ENCODE measurements around the gene PARN. TPM values are rescaled to one million over a fixed set of nuclear protein-coding genes. Genes with fewer than 3 reads are reported as not detected.
"Not testable (repeated sequence)": the region's sequence is repeated elsewhere in the genome, so short reads cannot be mapped to it uniquely, and the experiment has no call there.

PARN gene
- total and polyA plus RNA-seq, 2 donors: 20.4 to 24.8 TPM

DNA sequence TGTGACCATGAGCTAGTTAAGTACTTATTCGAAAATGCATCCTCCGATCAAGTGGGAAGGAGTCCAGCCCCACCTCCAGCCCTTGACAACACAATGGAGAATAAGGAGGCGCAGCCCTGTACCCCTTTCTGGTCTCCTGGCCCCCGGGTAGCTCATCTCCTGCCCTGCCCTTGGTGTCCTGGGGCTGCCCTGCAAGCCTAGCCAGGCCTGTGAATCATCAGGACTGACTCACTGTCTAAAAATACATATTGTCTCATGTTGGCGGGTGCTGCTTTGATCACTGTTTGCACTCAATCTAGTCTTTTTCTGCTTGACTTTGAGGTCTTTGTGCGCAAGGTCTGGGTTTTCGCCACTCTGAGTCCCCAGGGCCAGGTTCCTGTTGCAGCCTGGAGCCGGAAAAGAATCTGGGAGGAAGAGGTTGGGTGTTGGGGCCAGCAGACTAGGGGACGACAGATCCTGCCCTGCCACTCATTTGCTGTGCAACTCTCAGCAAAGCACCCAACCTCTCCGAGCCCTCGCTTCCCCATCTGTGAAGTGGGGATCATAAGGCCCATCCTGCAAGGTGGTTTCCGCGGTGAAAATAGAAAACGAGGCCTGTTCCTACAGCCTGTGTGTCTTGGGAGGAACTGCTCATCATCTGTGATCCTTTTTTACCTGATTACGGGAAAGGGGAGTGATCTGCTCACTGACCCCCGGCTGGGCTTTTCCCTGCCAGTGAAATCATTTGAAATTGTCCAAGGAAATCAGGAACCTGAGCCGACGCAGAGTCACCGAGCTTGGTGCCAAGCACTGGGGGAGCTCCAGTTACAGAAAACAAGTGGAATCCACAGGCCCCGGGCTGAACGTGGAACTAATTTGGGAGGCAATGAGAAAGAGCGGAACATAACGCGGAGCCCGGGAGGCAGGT lies 230.4 kb downstream of the PARN start:
- Histone ChIP-seq H3K27ac (ENCODE audit: low read depth in 1 of 2, low read length in 1 of 2) (peak overlapping the region; percentile 58 to 74), H3K36me3 (ENCODE audit: control insufficient read depth in 2 of 2, insufficient read depth in 2 of 2, low read length in 1 of 2) (no peaks in the 10 kb centered on the region), H3K4me3 (ENCODE audit: low read length in 2 of 2) (no peak overlapping the region), H3K4me1 (ENCODE audit: control insufficient read depth in 2 of 2, insufficient read depth in 2 of 2, low read length in 2 of 2) (peaks cover 0 to 8% of the 10 kb centered on the region in 2 donors), H3K9me3 (ENCODE audit: control insufficient read depth in 2 of 2, insufficient read depth in 1 of 2, low read length in 1 of 2) (no peaks in the 10 kb centered on the region), H3K27me3 (ENCODE audit: control insufficient read depth in 2 of 2, insufficient read depth in 1 of 2, low read length in 1 of 2) (no peaks in the 10 kb centered on the region)
- WGBS: 90% methylated on average over 25 of the region's 25 CpGs
- peak in 1 of 9 donors; percentile 20 for DNase-seq (ENCODE audit: low read depth in 6 of 9, low spot score in 9 of 9)

DNA sequence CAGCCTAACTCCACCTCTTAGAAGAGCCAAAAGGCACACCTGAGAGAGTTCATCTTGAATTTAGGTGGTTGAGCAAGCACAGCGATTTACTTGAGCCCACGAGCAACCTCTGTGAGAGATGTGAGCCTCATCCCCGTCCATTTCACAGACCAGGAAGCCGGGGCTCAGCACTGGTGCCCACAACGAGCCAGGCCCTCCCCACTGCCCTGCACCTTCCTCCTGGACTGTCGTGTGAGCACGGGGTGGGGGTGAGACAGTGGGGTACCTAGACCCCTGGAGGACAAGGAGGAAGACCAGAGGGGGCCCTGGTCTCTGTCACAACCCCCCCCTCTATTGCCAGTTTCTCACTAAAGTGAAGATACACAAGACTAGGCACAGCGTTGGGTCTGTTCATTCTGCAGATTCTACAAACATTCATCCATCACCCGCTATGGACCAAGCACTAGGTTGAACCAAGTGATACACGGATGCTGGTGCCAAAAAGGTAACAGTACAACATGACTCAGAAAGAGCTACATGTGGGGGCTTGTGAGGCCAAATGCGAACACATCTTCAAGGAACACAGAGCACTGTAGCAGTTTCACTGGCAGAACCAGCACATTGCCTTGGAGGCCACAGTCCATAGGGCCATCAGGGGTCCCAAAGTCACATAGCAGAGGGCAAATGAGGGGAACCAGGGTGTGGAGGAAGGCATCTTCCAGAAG lies 231.9 kb downstream of the PARN start:
- no peak for DNase-seq (ENCODE audit: low read depth in 6 of 9, low spot score in 9 of 9)
- WGBS: 88% methylated on average over 11 of the region's 11 CpGs
- H3K27me3 ChIP-seq (ENCODE audit: control insufficient read depth in 2 of 2, insufficient read depth in 1 of 2, low read length in 1 of 2): no peaks in the 10 kb centered on the region
- H3K4me1 ChIP-seq (ENCODE audit: control insufficient read depth in 2 of 2, insufficient read depth in 2 of 2, low read length in 2 of 2): peaks cover 0 to 8% of the 10 kb centered on the region in 2 donors
- no peak overlapping the region for H3K27ac ChIP-seq (ENCODE audit: low read depth in 1 of 2, low read length in 1 of 2)
- no peaks in the 10 kb centered on the region for H3K9me3 ChIP-seq (ENCODE audit: control insufficient read depth in 2 of 2, insufficient read depth in 1 of 2, low read length in 1 of 2)
- H3K36me3 ChIP-seq (ENCODE audit: control insufficient read depth in 2 of 2, insufficient read depth in 2 of 2, low read length in 1 of 2): no peaks in the 10 kb centered on the region
- no peak overlapping the region for H3K4me3 ChIP-seq (ENCODE audit: low read length in 2 of 2)

- 91% methylated on average over 10 of the region's 10 CpGs for WGBS
- DNase-seq (ENCODE audit: low read depth in 6 of 9, low spot score in 9 of 9); H3K4me1 ChIP-seq (ENCODE audit: control insufficient read depth in 2 of 2, insufficient read depth in 2 of 2, low read length in 2 of 2); H3K4me3 ChIP-seq (ENCODE audit: low read length in 2 of 2); H3K27me3 ChIP-seq (ENCODE audit: control insufficient read depth in 2 of 2, insufficient read depth in 1 of 2, low read length in 1 of 2); H3K9me3 ChIP-seq (ENCODE audit: control insufficient read depth in 2 of 2, insufficient read depth in 1 of 2, low read length in 1 of 2); H3K36me3 ChIP-seq (ENCODE audit: control insufficient read depth in 2 of 2, insufficient read depth in 2 of 2, low read length in 1 of 2); H3K27ac ChIP-seq (ENCODE audit: low read depth in 1 of 2, low read length in 1 of 2): not testable (repeated sequence)
These were observed 234.3 kb downstream of the PARN start for GRCh38 chr16:14395710-14396304.

- DNase-seq (ENCODE audit: low read depth in 6 of 9, low spot score in 9 of 9): no peak
- Histone ChIP-seq H3K27me3 (ENCODE audit: control insufficient read depth in 2 of 2, insufficient read depth in 1 of 2, low read length in 1 of 2) (no peaks in the 10 kb centered on the region), H3K4me1 (ENCODE audit: control insufficient read depth in 2 of 2, insufficient read depth in 2 of 2, low read length in 2 of 2) (peaks cover 0 to 8% of the 10 kb centered on the region in 2 donors), H3K27ac (ENCODE audit: low read depth in 1 of 2, low read length in 1 of 2) (no peak overlapping the region), H3K4me3 (ENCODE audit: low read length in 2 of 2) (no peak overlapping the region), H3K36me3 (ENCODE audit: control insufficient read depth in 2 of 2, insufficient read depth in 2 of 2, low read length in 1 of 2) (no peaks in the 10 kb centered on the region), H3K9me3 (ENCODE audit: control insufficient read depth in 2 of 2, insufficient read depth in 1 of 2, low read length in 1 of 2) (no peaks in the 10 kb centered on the region)
- WGBS: 95% methylated on average over 3 of the region's 3 CpGs
These were observed 235.2 kb downstream of the PARN start for GRCh38 chr16:14394834-14395233.

GRCh38 chr16:14392960-14393359 lies 237.1 kb downstream of the PARN start:
- Histone ChIP-seq H3K36me3 (ENCODE audit: control insufficient read depth in 2 of 2, insufficient read depth in 2 of 2, low read length in 1 of 2) (no peaks in the 10 kb centered on the region), H3K27ac (ENCODE audit: low read depth in 1 of 2, low read length in 1 of 2) (no peak overlapping the region), H3K9me3 (ENCODE audit: control insufficient read depth in 2 of 2, insufficient read depth in 1 of 2, low read length in 1 of 2) (no peaks in the 10 kb centered on the region), H3K27me3 (ENCODE audit: control insufficient read depth in 2 of 2, insufficient read depth in 1 of 2, low read length in 1 of 2) (no peaks in the 10 kb centered on the region), H3K4me3 (ENCODE audit: low read length in 2 of 2) (no peak overlapping the region), H3K4me1 (ENCODE audit: control insufficient read depth in 2 of 2, insufficient read depth in 2 of 2, low read length in 2 of 2) (no peaks in the 10 kb centered on the region)
- DNase-seq (ENCODE audit: low read depth in 6 of 9, low spot score in 9 of 9): peak in 1 of 9 donors; percentile 19
- 86% methylated on average over 6 of the region's 6 CpGs for WGBS

DNA sequence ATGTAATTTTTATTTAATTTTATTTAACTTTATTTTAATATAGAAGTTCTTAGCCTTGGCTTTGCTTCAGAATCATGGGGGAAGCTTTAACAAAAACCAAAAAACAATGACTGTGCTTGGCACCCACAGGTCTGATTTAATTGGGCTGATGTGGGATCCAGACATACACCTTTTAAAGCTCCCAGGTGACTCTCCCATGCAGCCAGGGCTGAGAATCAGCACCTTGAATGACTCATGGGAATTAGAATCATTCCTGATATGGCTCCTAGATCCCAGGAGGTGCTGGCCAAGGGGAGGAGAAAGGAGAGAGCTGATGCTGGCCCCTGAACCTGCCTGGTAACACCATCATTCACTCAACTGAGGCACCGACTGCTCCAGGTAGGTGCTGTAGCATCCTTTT lies 240.7 kb downstream of the PARN start:
- Histone ChIP-seq H3K27me3 (ENCODE audit: control insufficient read depth in 2 of 2, insufficient read depth in 1 of 2, low read length in 1 of 2) (no peaks in the 10 kb centered on the region), H3K4me3 (ENCODE audit: low read length in 2 of 2) (no peak overlapping the region), H3K9me3 (ENCODE audit: control insufficient read depth in 2 of 2, insufficient read depth in 1 of 2, low read length in 1 of 2) (no peaks in the 10 kb centered on the region), H3K27ac (ENCODE audit: low read depth in 1 of 2, low read length in 1 of 2) (no peak overlapping the region), H3K4me1 (ENCODE audit: control insufficient read depth in 2 of 2, insufficient read depth in 2 of 2, low read length in 2 of 2) (no peaks in the 10 kb centered on the region), H3K36me3 (ENCODE audit: control insufficient read depth in 2 of 2, insufficient read depth in 2 of 2, low read length in 1 of 2) (no peaks in the 10 kb centered on the region)
- DNase-seq (ENCODE audit: low read depth in 6 of 9, low spot score in 9 of 9): no peak
- 100% methylated on average over 1 of the region's 1 CpG for WGBS

GRCh38 chr16:14388243-14388642 lies 241.8 kb downstream of the PARN start:
- no peak overlapping the region for H3K4me3 ChIP-seq (ENCODE audit: low read length in 2 of 2)
- H3K4me1 ChIP-seq (ENCODE audit: control insufficient read depth in 2 of 2, insufficient read depth in 2 of 2, low read length in 2 of 2): no peaks in the 10 kb centered on the region
- H3K36me3 ChIP-seq (ENCODE audit: control insufficient read depth in 2 of 2, insufficient read depth in 2 of 2, low read length in 1 of 2): no peaks in the 10 kb centered on the region
- no peak overlapping the region for H3K27ac ChIP-seq (ENCODE audit: low read depth in 1 of 2, low read length in 1 of 2)
- WGBS: 87% methylated on average over 7 of the region's 7 CpGs
- DNase-seq (ENCODE audit: low read depth in 6 of 9, low spot score in 9 of 9): no peak
- no peaks in the 10 kb centered on the region for H3K9me3 ChIP-seq (ENCODE audit: control insufficient read depth in 2 of 2, insufficient read depth in 1 of 2, low read length in 1 of 2)
- no peaks in the 10 kb centered on the region for H3K27me3 ChIP-seq (ENCODE audit: control insufficient read depth in 2 of 2, insufficient read depth in 1 of 2, low read length in 1 of 2)

DNA sequence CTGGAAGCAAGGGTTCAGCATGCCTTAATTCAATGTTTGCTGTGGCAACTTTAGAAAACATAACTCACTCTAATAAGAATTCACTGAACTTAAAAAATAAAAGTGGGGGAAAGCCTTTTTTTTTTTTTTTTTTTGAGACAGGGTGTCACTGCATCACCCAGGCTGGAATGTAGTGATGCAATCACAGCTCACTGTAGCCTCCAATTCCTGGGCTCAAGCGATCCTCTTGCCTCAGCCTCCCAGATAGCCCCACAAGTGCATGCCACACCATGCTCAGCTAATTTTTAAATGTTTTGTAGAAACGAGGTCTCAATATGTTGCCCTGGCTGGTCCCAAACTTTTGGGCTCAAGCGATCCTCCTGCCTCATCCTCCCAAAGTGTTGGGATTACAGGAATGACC lies 243.9 kb downstream of the PARN start:
- DNase-seq (ENCODE audit: low read depth in 6 of 9, low spot score in 9 of 9): no peak
- WGBS: 93% methylated on average over 3 of the region's 3 CpGs

More for the DNA sequence above, 243.9 kb downstream of the PARN start:
- Histone ChIP-seq H3K9me3 (ENCODE audit: control insufficient read depth in 2 of 2, insufficient read depth in 1 of 2, low read length in 1 of 2) (no peaks in the 10 kb centered on the region), H3K4me3 (ENCODE audit: low read length in 2 of 2) (no peak overlapping the region), H3K4me1 (ENCODE audit: control insufficient read depth in 2 of 2, insufficient read depth in 2 of 2, low read length in 2 of 2) (no peaks in the 10 kb centered on the region), H3K36me3 (ENCODE audit: control insufficient read depth in 2 of 2, insufficient read depth in 2 of 2, low read length in 1 of 2) (no peaks in the 10 kb centered on the region), H3K27me3 (ENCODE audit: control insufficient read depth in 2 of 2, insufficient read depth in 1 of 2, low read length in 1 of 2) (no peaks in the 10 kb centered on the region), H3K27ac (ENCODE audit: low read depth in 1 of 2, low read length in 1 of 2) (no peak overlapping the region)
